Measurements from ENCODE around the gene FAM234A.
A peak's percentile ranks its signal among the peaks of the same experiment; 100 is the strongest.
"Not testable (repeated sequence)": the region's sequence is repeated elsewhere in the genome, so short reads cannot be mapped to it uniquely, and the experiment has no call there.

FAM234A gene, protein sequence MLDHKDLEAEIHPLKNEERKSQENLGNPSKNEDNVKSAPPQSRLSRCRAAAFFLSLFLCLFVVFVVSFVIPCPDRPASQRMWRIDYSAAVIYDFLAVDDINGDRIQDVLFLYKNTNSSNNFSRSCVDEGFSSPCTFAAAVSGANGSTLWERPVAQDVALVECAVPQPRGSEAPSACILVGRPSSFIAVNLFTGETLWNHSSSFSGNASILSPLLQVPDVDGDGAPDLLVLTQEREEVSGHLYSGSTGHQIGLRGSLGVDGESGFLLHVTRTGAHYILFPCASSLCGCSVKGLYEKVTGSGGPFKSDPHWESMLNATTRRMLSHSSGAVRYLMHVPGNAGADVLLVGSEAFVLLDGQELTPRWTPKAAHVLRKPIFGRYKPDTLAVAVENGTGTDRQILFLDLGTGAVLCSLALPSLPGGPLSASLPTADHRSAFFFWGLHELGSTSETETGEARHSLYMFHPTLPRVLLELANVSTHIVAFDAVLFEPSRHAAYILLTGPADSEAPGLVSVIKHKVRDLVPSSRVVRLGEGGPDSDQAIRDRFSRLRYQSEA

DNA sequence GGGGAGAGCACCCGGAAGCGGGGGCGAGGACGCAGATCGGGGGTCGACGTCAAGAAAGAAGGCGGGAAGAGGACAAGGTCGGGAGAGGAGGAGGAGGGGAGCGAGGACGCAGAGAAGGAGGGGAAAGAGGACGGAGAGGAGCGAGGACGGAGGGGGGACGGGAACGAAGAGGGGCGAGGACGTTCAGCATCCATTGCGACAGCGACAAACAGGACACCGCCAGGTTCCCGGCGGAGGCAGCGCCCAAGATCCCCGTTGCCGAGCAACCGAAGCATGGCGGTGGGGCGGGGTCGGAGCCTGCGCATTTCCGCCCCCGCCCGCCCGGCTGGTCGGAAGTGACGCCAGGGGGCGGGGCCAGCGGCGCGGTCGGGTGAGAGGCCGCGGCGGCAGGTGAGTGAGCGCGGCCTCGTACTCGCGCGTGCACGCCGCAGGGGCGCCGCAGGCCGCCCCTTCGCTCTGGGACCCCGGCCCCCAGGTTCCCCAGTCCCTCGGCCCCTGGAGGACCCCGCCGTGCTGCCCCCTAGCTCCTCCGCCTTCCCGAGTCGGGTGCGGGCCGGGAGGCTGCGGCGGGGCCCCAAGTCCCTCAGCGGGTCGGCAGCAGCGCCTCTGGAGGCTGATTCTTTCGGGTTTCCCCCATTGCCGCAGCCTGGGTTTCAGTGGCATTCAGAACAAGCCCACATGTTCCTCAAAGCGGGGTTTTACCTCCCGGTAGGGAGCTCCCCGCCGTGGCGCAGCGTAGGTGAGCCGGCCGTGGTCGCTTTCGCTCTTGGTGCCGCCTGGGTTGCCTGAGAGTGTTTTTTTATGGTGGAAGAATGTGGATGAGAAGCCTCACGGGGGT lies at the start of gene FAM234A:
TSS of gene FAM234A (plus strand) at position 354 of the 838 bp plus-strand sequence. CDS start 19,593 bp downstream, outside the sequence.
- Mint-ChIP-seq H3K27ac (peak within 1 kb of the TSS; percentile 100), H3K4me1 (ENCODE audit: low read depth) (peaks cover 29% of the 10 kb centered on the region), H3K4me3 (peak within 1 kb of the TSS; percentile 93), H3K36me3 (ENCODE audit: low read depth) (peaks cover 12% of the 10 kb centered on the region), H3K9me3 (no peaks in the 10 kb centered on the region), H3K27me3 (no peaks in the 10 kb centered on the region)

DNA sequence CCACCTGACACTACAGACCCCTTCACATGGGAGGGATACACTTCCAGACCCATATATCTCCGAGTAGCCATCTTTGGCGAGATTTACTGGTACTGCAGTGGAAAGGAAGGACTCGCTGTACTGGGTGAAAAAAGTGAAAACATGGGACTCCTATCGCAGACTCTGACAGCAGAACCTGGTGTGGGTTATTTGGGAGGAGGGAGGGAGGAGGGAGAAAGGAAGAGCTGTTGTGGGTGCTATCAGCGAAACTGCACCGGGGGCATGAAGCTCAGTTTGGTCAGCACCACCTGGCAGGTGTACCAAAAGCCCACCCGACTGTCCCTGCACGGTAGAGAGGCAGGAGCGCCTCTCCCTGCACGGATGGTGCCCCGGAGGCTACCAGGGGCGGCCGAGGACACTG lies 49.4 kb upstream of the FAM234A start:
- Mint-ChIP-seq H3K27me3 (no peaks in the 10 kb centered on the region), H3K4me3 (no peak overlapping the region), H3K9me3 (no peaks in the 10 kb centered on the region), H3K36me3 (ENCODE audit: low read depth) (peaks cover 34% of the 10 kb centered on the region), H3K4me1 (ENCODE audit: low read depth) (peaks cover 3% of the 10 kb centered on the region), H3K27ac (no peak overlapping the region)

DNA sequence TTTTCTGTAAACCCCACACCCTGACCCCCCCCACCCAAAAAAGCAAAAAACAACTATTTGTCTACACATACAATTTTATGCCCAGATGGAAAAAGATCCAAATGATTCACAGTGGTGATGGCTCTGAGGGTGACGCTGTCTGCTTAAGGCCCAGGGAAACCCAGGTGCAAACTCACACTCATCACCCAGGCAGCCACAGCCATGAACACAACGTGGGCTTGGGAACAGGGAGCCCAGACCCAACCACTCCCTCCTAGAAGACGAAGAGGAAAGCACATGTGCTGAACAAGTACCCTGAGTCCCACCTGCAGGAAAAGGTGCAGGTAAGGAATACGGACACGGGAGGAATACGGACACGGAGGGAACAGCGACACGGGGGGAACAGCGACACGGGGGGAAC lies 48.9 kb upstream of the FAM234A start:
- Mint-ChIP-seq H3K36me3 (ENCODE audit: low read depth) (peaks cover 37% of the 10 kb centered on the region), H3K27ac (no peak overlapping the region), H3K4me1 (ENCODE audit: low read depth) (peaks cover 3% of the 10 kb centered on the region), H3K27me3 (no peaks in the 10 kb centered on the region), H3K9me3 (no peaks in the 10 kb centered on the region), H3K4me3 (no peak overlapping the region)

DNA sequence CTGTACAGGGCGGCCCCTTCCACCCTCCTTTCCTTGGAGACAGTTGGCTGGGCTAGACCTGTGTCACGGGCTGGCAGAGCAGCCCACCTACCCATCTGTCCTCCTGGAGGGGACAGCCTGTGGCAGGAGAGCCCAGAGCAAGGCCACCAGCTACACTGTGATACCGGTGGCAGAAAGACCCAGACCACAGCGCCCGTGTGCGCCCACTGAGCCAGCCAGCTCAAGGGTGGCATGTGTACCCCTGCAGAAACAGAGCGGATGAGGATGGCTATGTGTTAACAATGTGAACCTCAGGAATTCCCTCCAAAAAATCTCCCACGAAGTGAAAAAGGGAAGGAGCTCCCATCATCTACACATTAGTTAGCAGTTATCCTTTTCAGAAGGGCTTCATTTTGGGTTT lies 47.3 kb upstream of the FAM234A start:
- Mint-ChIP-seq H3K4me1 (ENCODE audit: low read depth) (no peaks in the 10 kb centered on the region), H3K9me3 (no peaks in the 10 kb centered on the region), H3K36me3 (ENCODE audit: low read depth) (peaks cover 52% of the 10 kb centered on the region), H3K27me3 (no peaks in the 10 kb centered on the region), H3K4me3 (no peak overlapping the region), H3K27ac (no peak overlapping the region)

DNA sequence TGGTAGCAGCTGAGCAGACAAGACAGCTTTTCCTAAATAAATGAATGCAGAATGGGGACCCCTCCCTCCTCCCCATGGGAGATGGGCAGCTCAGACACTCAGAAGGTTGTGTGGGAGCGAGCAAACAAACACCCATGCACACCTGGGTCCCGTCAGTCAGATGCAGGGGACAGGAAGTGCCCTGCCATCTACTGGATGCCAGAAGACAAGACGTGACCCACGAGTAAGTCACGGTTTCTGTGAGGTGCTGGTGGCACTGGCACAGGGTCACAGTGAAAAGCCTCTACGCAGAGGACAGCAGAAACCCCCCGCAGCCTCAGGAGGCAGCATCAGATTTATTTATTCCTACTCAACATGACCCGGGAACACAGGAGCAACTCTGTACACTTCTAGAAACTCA lies 45.9 kb upstream of the FAM234A start:
- H3K27ac Mint-ChIP-seq = no peak overlapping the region
- H3K36me3 Mint-ChIP-seq (ENCODE audit: low read depth) = peaks cover 57% of the 10 kb centered on the region
- no peaks in the 10 kb centered on the region for H3K4me1 Mint-ChIP-seq (ENCODE audit: low read depth)
- no peak overlapping the region for H3K4me3 Mint-ChIP-seq
- no peaks in the 10 kb centered on the region for H3K27me3 Mint-ChIP-seq
- no peaks in the 10 kb centered on the region for H3K9me3 Mint-ChIP-seq

DNA sequence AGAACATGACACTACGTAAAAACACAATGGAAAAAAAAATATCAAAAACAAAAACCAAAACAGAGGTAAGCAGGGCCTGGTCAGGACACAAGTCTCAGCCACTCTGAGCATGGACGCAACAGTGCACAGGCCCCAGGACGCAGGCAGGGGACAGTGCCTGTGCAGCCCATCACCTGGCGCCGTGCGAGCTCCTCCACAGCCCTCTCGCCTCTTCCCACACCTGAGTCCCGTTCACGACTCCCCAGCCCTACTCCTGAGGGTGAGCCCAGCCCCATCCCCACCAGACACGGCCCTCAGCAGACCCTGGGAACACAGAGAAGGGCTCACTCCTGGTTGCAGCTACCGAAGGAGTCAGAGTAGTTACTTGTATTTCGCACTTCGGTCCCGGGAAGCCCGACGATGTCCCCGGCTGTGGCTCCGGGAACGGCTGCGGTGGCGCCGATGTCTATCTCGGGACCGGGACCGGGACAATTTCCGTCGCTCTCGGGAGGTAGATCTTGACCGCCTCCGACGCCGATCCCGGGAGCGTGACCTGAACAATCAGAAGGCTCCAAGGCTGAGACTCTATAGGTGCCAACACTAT lies 44.9 kb upstream of the FAM234A start:
- H3K4me3 Mint-ChIP-seq = no peak overlapping the region
- H3K27me3 Mint-ChIP-seq = no peaks in the 10 kb centered on the region
- H3K27ac Mint-ChIP-seq = no peak overlapping the region
- H3K4me1 Mint-ChIP-seq (ENCODE audit: low read depth) = no peaks in the 10 kb centered on the region
- peaks cover 63% of the 10 kb centered on the region for H3K36me3 Mint-ChIP-seq (ENCODE audit: low read depth)
- H3K9me3 Mint-ChIP-seq = no peaks in the 10 kb centered on the region

DNA sequence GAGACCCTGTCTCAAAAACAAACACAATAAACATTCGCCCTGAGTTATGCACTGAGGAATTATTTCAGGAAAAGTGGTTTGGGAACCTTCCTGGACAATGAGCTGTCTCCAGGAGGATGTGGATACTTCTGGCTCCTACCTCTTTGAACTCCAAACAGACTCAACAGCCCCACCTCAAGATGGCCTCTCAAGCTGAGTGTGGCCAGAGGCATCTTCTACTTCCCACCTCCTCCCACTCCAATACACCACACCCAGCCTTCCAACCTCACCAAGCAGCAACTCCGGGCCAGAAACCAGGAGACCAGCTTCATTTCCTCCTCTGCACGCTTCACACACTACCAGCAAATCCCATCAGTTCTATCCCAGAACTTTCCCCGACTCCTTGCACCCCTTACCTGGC lies 42.8 kb upstream of the FAM234A start:
- no peaks in the 10 kb centered on the region for H3K27me3 Mint-ChIP-seq
- no peak overlapping the region for H3K27ac Mint-ChIP-seq
- no peaks in the 10 kb centered on the region for H3K4me1 Mint-ChIP-seq (ENCODE audit: low read depth)
- peaks cover 73% of the 10 kb centered on the region for H3K36me3 Mint-ChIP-seq (ENCODE audit: low read depth)
- no peak overlapping the region for H3K4me3 Mint-ChIP-seq
- no peaks in the 10 kb centered on the region for H3K9me3 Mint-ChIP-seq

DNA sequence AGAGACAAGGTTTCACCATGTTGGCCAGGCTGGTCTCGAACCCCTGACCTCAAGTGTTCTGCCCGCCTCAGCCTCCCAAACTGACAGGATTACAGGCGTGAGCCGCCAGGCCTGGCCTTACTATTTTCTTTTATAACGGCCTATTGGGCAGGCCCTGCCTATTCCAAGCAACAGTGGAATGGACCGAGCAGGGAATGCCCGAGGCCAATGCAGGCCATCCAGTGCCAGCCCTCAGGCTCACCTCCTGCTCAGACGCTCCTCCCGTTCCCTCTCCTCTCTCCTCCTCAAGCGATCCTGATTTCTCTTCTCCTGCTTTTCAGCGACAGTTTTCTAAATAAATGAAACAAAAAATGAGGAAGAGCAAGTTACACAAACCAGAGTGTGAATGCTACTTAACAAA lies 41.9 kb upstream of the FAM234A start:
- Mint-ChIP-seq H3K27me3 (no peaks in the 10 kb centered on the region), H3K27ac (no peak overlapping the region), H3K36me3 (ENCODE audit: low read depth) (peaks cover 72% of the 10 kb centered on the region), H3K9me3 (no peaks in the 10 kb centered on the region), H3K4me3 (no peak overlapping the region), H3K4me1 (ENCODE audit: low read depth) (no peaks in the 10 kb centered on the region)

DNA sequence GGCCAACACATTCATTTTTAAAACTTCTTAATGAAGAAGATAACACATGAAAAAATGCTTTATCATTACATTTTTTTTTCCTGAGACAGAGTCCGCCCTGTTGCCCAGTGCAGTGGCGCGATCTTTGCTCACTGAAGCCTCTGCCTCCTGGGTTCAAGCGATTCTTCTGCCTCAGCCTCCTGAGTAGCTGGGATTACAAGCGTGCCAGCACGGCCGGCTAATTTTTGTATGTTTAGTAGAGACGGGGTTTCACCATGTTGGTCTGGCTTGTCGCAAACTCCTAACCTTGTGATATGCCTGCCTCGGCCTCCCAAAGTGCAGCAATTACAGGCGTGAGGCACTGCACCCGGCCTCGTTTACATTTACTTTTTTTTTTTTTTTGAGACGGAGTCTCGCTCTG lies 41.2 kb upstream of the FAM234A start:
- H3K36me3 Mint-ChIP-seq (ENCODE audit: low read depth) = peaks cover 76% of the 10 kb centered on the region
- no peak overlapping the region for H3K4me3 Mint-ChIP-seq
- H3K27me3 Mint-ChIP-seq = no peaks in the 10 kb centered on the region
- no peaks in the 10 kb centered on the region for H3K4me1 Mint-ChIP-seq (ENCODE audit: low read depth)
- no peaks in the 10 kb centered on the region for H3K9me3 Mint-ChIP-seq
- H3K27ac Mint-ChIP-seq = no peak overlapping the region

DNA sequence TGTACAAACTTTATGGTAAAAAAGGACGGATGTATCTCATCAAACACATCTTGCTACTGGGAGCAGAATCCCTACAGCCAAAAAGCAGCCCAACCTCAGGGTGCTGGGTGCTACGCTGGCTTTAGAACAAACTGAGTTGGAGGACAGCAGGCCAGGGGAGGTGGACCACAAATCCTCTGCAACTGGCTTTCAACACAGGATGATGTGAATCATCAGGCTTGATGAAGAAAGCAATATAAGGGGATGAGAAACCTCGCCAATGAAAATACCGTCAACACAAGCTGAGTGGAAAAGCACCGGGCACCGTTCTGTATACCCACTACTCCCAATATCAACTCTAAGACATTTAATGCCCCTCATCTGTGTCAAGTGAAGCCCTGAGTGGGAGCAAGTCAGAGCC lies 40.1 kb upstream of the FAM234A start:
- no peak overlapping the region for H3K27ac Mint-ChIP-seq
- no peaks in the 10 kb centered on the region for H3K4me1 Mint-ChIP-seq (ENCODE audit: low read depth)
- no peaks in the 10 kb centered on the region for H3K9me3 Mint-ChIP-seq
- H3K27me3 Mint-ChIP-seq = no peaks in the 10 kb centered on the region
- H3K4me3 Mint-ChIP-seq = no peak overlapping the region
- peaks cover 74% of the 10 kb centered on the region for H3K36me3 Mint-ChIP-seq (ENCODE audit: low read depth)

DNA sequence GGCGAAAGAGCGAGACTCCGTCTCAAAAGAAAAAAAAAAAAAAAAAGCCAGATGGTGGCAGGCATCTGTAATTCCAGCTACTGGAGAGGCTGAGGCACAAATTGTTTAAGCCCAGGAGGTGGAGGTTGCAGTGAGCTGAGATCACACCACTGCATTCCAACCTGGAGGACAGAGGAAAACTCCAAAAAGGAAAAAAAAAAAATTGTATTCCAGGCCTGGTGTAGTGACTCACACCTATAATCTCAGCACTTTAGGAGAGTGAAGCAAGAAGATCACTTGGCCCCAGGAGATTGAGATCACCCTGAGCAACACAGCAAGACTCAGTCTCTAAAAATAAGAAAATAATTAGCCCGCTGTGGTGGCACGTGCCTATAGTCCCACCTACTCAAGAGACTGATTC lies 34.2 kb upstream of the FAM234A start:
- H3K9me3 Mint-ChIP-seq = no peaks in the 10 kb centered on the region
- no peak overlapping the region for H3K27ac Mint-ChIP-seq
- H3K4me3 Mint-ChIP-seq = no peak overlapping the region
- peaks cover 64% of the 10 kb centered on the region for H3K36me3 Mint-ChIP-seq (ENCODE audit: low read depth)
- no peaks in the 10 kb centered on the region for H3K4me1 Mint-ChIP-seq (ENCODE audit: low read depth)
- H3K27me3 Mint-ChIP-seq = no peaks in the 10 kb centered on the region

DNA sequence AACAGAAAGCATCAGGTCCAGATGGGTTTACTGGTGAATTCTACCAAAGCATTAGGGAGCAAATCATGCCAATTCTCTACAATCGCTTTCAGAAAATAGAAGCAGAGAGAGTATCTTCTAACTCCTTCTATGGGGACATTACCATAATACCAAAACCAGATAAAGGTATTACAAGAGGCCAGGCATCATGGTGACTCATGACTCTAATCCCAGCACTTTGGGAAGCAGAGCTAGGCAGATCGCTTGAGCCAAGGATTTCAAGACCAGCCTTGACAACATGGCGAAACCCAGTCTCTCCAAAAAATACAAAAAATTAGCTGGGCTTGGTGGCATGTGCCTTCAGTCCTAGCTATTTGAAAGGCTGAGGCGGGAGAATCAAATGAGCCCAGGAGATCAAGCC lies 31.4 kb upstream of the FAM234A start:
- no peaks in the 10 kb centered on the region for H3K27me3 Mint-ChIP-seq
- H3K27ac Mint-ChIP-seq = no peak overlapping the region
- H3K36me3 Mint-ChIP-seq (ENCODE audit: low read depth) = peaks cover 59% of the 10 kb centered on the region
- no peaks in the 10 kb centered on the region for H3K9me3 Mint-ChIP-seq
- H3K4me3 Mint-ChIP-seq = no peak overlapping the region
- no peaks in the 10 kb centered on the region for H3K4me1 Mint-ChIP-seq (ENCODE audit: low read depth)

DNA sequence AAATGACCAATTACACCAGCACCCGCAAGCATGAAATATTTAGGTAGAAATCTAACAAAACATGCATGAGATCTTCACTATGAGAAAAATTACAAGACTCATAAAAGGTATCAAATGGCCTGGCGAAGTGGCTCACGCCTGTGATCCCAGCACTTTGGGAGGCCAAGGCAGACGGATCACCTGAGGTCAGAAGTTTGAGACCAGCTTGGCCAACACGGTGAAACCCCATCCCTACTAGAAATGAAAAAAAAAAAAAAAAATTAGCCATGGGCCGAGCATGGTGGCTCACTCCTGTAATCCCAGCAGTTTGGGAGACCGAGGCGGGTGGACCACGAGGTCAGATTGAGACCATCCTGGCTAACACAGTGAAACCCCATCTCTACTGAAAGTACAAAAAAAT lies 30.6 kb upstream of the FAM234A start:
- not testable (repeated sequence) for H3K4me1 Mint-ChIP-seq (ENCODE audit: low read depth)
- peaks cover 59% of the 10 kb centered on the region for H3K36me3 Mint-ChIP-seq (ENCODE audit: low read depth)

DNA sequence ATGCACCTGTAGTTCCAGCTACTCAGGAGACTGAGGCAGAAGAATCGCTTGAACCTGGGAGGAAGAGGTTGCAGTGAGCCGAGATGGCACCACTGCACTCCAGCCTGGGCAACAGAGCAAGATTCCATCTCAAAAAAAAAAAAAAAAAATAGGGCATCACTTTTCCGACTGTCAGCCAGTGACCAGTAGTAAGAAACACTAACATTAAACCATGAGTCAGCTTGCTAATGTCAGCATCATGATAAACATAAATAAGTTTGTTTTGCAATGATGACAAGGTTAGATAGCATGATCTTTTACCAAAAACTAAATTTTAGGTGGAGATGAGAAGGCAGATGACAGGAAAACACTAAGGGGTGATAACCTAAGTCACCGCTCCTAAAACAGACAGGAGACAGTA lies 25.3 kb upstream of the FAM234A start:
- not testable (repeated sequence) for H3K27ac Mint-ChIP-seq; H3K4me3 Mint-ChIP-seq; H3K9me3 Mint-ChIP-seq; H3K27me3 Mint-ChIP-seq; H3K4me1 Mint-ChIP-seq (ENCODE audit: low read depth)
- H3K36me3 Mint-ChIP-seq (ENCODE audit: low read depth) = peaks cover 59% of the 10 kb centered on the region

More for the DNA sequence above, 30.6 kb upstream of the FAM234A start:
- not testable (repeated sequence) for H3K4me3 Mint-ChIP-seq, H3K27me3 Mint-ChIP-seq, H3K9me3 Mint-ChIP-seq, H3K27ac Mint-ChIP-seq

DNA sequence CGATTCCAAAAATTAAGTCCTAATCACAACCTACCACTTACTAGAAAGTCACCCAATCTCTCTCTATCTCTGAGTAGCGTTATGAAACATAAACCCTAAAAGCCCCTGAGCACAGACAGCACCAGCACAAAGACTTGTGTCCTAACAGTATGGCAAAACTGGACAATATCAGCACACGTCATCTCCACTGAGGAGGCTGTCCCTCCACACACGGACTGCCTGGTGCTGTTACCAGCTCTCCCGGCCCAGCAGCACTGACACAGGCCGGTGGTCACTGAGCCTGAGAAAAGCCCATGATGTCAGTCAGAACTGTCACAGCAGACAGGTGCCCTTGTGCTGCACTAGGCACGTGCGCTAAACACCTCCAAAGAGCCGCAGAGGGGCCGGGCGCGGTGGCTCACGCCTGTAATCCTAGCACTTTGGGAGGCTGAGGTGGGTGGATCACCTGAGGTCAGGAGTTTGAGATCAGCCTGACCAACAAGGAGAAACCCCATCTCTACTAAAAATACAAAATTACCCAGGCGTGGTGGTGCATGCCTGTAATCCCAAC lies 22.9 kb upstream of the FAM234A start:
- not testable (repeated sequence) for H3K4me3 Mint-ChIP-seq; H3K27ac Mint-ChIP-seq; H3K4me1 Mint-ChIP-seq (ENCODE audit: low read depth); H3K9me3 Mint-ChIP-seq; H3K27me3 Mint-ChIP-seq
- H3K36me3 Mint-ChIP-seq (ENCODE audit: low read depth) = peaks cover 50% of the 10 kb centered on the region

Data from stimulated activated naive CD8-positive, alpha-beta T cell treated with anti-CD3 and anti-CD28 coated beads, Interleukin-15, Interleukin-2, amounts not matched to agents 100 ng/mL and 50 ng/mL, for 24 hours (primary cell).